Keratinocyte (primary cell): ENCODE measurements around the gene KCNMA1.

ENCODE experiments used
- EZH2 ChIP-seq: IDR thresholded peaks from one replicate; pipeline ENCODE4 v1.6.1; 2012; ENCODE audit warnings: inconsistent platforms, mild to moderate bottlenecking, low read length, moderate library complexity
- TF ChIP-seq, protein P1 (sequence below), 3 experiments: IDR thresholded peaks in 1 of 3; conservative IDR thresholded peaks in 1 of 3; optimal IDR thresholded peaks in 1 of 3; 2 replicates in 2 of 3; 3 replicates in 1 of 3; pipeline versions ENCODE3 to v1.5.1; 2011; ENCODE audit warnings: low read length in 3 of 3, mild to moderate bottlenecking in 3 of 3, moderate library complexity in 2 of 3, control low read depth in 1 of 3, inconsistent platforms in 1 of 3; ENCODE audit not compliant: insufficient read depth in 2 of 3; ENCODE audit errors: extremely low read depth in 1 of 3

- TF ChIP-seq, protein P1, sequence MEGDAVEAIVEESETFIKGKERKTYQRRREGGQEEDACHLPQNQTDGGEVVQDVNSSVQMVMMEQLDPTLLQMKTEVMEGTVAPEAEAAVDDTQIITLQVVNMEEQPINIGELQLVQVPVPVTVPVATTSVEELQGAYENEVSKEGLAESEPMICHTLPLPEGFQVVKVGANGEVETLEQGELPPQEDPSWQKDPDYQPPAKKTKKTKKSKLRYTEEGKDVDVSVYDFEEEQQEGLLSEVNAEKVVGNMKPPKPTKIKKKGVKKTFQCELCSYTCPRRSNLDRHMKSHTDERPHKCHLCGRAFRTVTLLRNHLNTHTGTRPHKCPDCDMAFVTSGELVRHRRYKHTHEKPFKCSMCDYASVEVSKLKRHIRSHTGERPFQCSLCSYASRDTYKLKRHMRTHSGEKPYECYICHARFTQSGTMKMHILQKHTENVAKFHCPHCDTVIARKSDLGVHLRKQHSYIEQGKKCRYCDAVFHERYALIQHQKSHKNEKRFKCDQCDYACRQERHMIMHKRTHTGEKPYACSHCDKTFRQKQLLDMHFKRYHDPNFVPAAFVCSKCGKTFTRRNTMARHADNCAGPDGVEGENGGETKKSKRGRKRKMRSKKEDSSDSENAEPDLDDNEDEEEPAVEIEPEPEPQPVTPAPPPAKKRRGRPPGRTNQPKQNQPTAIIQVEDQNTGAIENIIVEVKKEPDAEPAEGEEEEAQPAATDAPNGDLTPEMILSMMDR (optimal IDR thresholded peaks at IDR 0.05 in 1 of 3, IDR thresholded peaks at IDR 0.05 in 1 of 3, conservative IDR thresholded peaks at IDR 0.05 in 1 of 3; ENCODE audit: extremely low read depth in 1 of 3, insufficient read depth in 2 of 3, low read length in 3 of 3) = no peak
- no peak for TF ChIP-seq EZH2
Observed at GRCh38 chr10:77581738-77582137, 55.9 kb downstream of the KCNMA1 start.
